ENCODE data around the gene TNS1. TPM values are rescaled to one million over a fixed set of nuclear protein-coding genes. Genes with fewer than 3 reads are reported as not detected.

TNS1 gene
- total RNA-seq, 1 donor = 116 TPM

- no peak for TF ChIP-seq CTCF (IDR thresholded peaks at IDR 0.05; ENCODE audit: insufficient read depth, low read length)
- DNase-seq (ENCODE audit: low read depth) = no peak
- H3K4me3 ChIP-seq (ENCODE audit: low read depth, low read length) = no peak overlapping the region
Observed at GRCh38 chr2:217954971-217955740, 47.6 kb downstream of the TNS1 start.

- H3K4me3 ChIP-seq (ENCODE audit: low read depth, low read length) = no peak overlapping the region
- no peak for TF ChIP-seq CTCF (IDR thresholded peaks at IDR 0.05; ENCODE audit: insufficient read depth, low read length)
- DNase-seq (ENCODE audit: low read depth) = no peak
Observed at GRCh38 chr2:217954469-217954868, 48.3 kb downstream of the TNS1 start.

GRCh38 chr2:217954051-217954450, 48.7 kb downstream of the TNS1 start:
- H3K4me3 ChIP-seq (ENCODE audit: low read depth, low read length) = no peak overlapping the region
- no peak for TF ChIP-seq CTCF (IDR thresholded peaks at IDR 0.05; ENCODE audit: insufficient read depth, low read length)
- no peak for DNase-seq (ENCODE audit: low read depth)

- H3K4me3 ChIP-seq (ENCODE audit: low read depth, low read length) = no peak overlapping the region
- no peak for TF ChIP-seq CTCF (IDR thresholded peaks at IDR 0.05; ENCODE audit: insufficient read depth, low read length)
- DNase-seq (ENCODE audit: low read depth) = no peak
Observed at GRCh38 chr2:217953531-217953932, 49.3 kb downstream of the TNS1 start.

- TF ChIP-seq CTCF (IDR thresholded peaks at IDR 0.05; ENCODE audit: insufficient read depth, low read length) = no peak
- no peak overlapping the region for H3K4me3 ChIP-seq (ENCODE audit: low read depth, low read length)
- peak; percentile 40 for DNase-seq (ENCODE audit: low read depth)
Observed at GRCh38 chr2:217953011-217953481, 49.7 kb downstream of the TNS1 start.

GRCh38 chr2:217952409-217952808, 50.4 kb downstream of the TNS1 start:
- no peak for DNase-seq (ENCODE audit: low read depth)
- no peak overlapping the region for H3K4me3 ChIP-seq (ENCODE audit: low read depth, low read length)
- no peak for TF ChIP-seq CTCF (IDR thresholded peaks at IDR 0.05; ENCODE audit: insufficient read depth, low read length)

All from fibroblast of the aortic adventitia (primary cell).